Osteocyte (in vitro differentiated cells): Measurements from ENCODE around the gene PHF21B. TPM values are rescaled to one million over a fixed set of nuclear protein-coding genes. Genes with fewer than 3 reads are reported as not detected.
"Not testable (repeated sequence)": the region's sequence is repeated elsewhere in the genome, so short reads cannot be mapped to it uniquely, and the experiment has no call there.

ENCODE experiments used
- DNase-seq: peaks from one replicate; pipeline ENCODE4 v3.0.0; 2021; ENCODE audit warnings: mixed read lengths; ENCODE audit not compliant: unreplicated experiment; ENCODE audit errors: extremely low spot score
- H3K27ac Mint-ChIP-seq: one replicate; pipeline ENCODE4 v1.8.0; 2021; ENCODE audit warnings: mild to moderate bottlenecking, mixed read lengths; ENCODE audit not compliant: unreplicated experiment
- H3K27me3 Mint-ChIP-seq: one replicate; pipeline ENCODE4 v1.8.0; 2021; ENCODE audit warnings: mixed read lengths; ENCODE audit not compliant: unreplicated experiment
- H3K36me3 Mint-ChIP-seq: one replicate; pipeline ENCODE4 v1.8.0; 2021; ENCODE audit warnings: mixed read lengths; ENCODE audit not compliant: unreplicated experiment
- H3K4me1 Mint-ChIP-seq: one replicate; pipeline ENCODE4 v1.8.0; 2021; ENCODE audit warnings: mixed read lengths; ENCODE audit not compliant: unreplicated experiment
- H3K4me3 Mint-ChIP-seq: one replicate; pipeline ENCODE4 v1.8.0; 2021; ENCODE audit warnings: mild to moderate bottlenecking, moderate library complexity, mixed read lengths; ENCODE audit not compliant: unreplicated experiment
- H3K9me3 Mint-ChIP-seq: one replicate; pipeline ENCODE4 v1.8.0; 2021; ENCODE audit warnings: mixed read lengths; ENCODE audit not compliant: unreplicated experiment
- CTCF ChIP-seq: fragments of 200-600 bp; sonication (generic); IDR thresholded peaks from 2 replicates; pipeline ENCODE4 v1.5.0; 2021; ENCODE audit warnings: antibody characterized with exemption, mild to moderate bottlenecking, moderate library complexity
- total RNA-seq: library from RNA; stranded (reverse); gene quantifications from 2 replicates; pipeline ENCODE4 v1.2.1, GENCODE V29; 2021

PHF21B gene
- total RNA-seq, 1 donor from 2014 or later = 0.54 TPM

GRCh38 chr22:44909241-44909640 lies 100.6 kb downstream of the PHF21B start:
- Mint-ChIP-seq H3K4me3 (no peak overlapping the region), H3K27me3 (peaks cover 3% of the 10 kb centered on the region), H3K9me3 (peaks cover 6% of the 10 kb centered on the region), H3K36me3 (no peaks in the 10 kb centered on the region), H3K27ac (no peak overlapping the region), H3K4me1 (no peaks in the 10 kb centered on the region)
- no peak for DNase-seq
- TF ChIP-seq CTCF = no peak

- Mint-ChIP-seq H3K27ac (no peak overlapping the region), H3K4me3 (no peak overlapping the region), H3K4me1 (no peaks in the 10 kb centered on the region), H3K36me3 (no peaks in the 10 kb centered on the region), H3K27me3 (peaks cover 5% of the 10 kb centered on the region), H3K9me3 (peaks cover 8% of the 10 kb centered on the region)
- no peak for TF ChIP-seq CTCF
- no peak for DNase-seq
Measured at GRCh38 chr22:44907765-44908737, 101.8 kb downstream of the PHF21B start.

- no peak overlapping the region for H3K27ac Mint-ChIP-seq
- H3K27me3 Mint-ChIP-seq = peaks cover 8% of the 10 kb centered on the region
- no peak overlapping the region for H3K4me3 Mint-ChIP-seq
- peaks cover 15% of the 10 kb centered on the region for H3K9me3 Mint-ChIP-seq
- no peaks in the 10 kb centered on the region for H3K4me1 Mint-ChIP-seq
- H3K36me3 Mint-ChIP-seq = no peaks in the 10 kb centered on the region
- TF ChIP-seq CTCF = no peak
- no peak for DNase-seq
Measured at GRCh38 chr22:44906999-44907644, 102.7 kb downstream of the PHF21B start.

- H3K9me3 Mint-ChIP-seq = peaks cover 15% of the 10 kb centered on the region
- H3K27ac Mint-ChIP-seq = no peak overlapping the region
- no peak for TF ChIP-seq CTCF
- H3K27me3 Mint-ChIP-seq = peaks cover 8% of the 10 kb centered on the region
- DNase-seq = no peak
- H3K4me3 Mint-ChIP-seq = no peak overlapping the region
- H3K4me1 Mint-ChIP-seq = no peaks in the 10 kb centered on the region
- no peaks in the 10 kb centered on the region for H3K36me3 Mint-ChIP-seq
Measured at GRCh38 chr22:44906248-44906936, 103.4 kb downstream of the PHF21B start.

GRCh38 chr22:44904492-44905152 lies 105.2 kb downstream of the PHF21B start:
- H3K27me3 Mint-ChIP-seq, H3K4me3 Mint-ChIP-seq, H3K27ac Mint-ChIP-seq, DNase-seq, H3K36me3 Mint-ChIP-seq, H3K4me1 Mint-ChIP-seq: not testable (repeated sequence)
- H3K9me3 Mint-ChIP-seq = peaks cover 18% of the 10 kb centered on the region

GRCh38 chr22:44903164-44903563 lies 106.6 kb downstream of the PHF21B start:
- H3K27ac Mint-ChIP-seq, DNase-seq, H3K4me3 Mint-ChIP-seq: not testable (repeated sequence)

More at GRCh38 chr22:44903164-44903563, 106.6 kb downstream of the PHF21B start:
- H3K27me3 Mint-ChIP-seq, H3K36me3 Mint-ChIP-seq, H3K4me1 Mint-ChIP-seq: not testable (repeated sequence)
- peaks cover 20% of the 10 kb centered on the region for H3K9me3 Mint-ChIP-seq
